ENCODE data around the gene ONECUT3. TPM values are rescaled to one million over a fixed set of nuclear protein-coding genes. Genes with fewer than 3 reads are reported as not detected.

ONECUT3 gene
- total and polyA plus RNA-seq, 2 of the 4 experiments (the other 2 are of a cell fraction), result not detected

- H3K36me3 ChIP-seq (ENCODE audit: control insufficient read depth, insufficient read depth, low read length), result no peaks in the 10 kb centered on the region
- H2BK5ac ChIP-seq (ENCODE audit: low read depth, low read length, poor library complexity, severe bottlenecking), result no peak overlapping the region
- dilution Hi-C loops (cut with HindIII; ENCODE audit: low sequenced_read_pairs, unreplicated experiment) (no loop called here), in situ Hi-C loops (cut with MboI; ENCODE audit: low sequenced_read_pairs) (loop anchor here (25.0 kb wide), 1 partner anchor 255 kb away; no protein-coding TSS in a partner anchor), intact Hi-C loops (cut with micrococcal nuclease) (loop anchor here (10.0 kb wide), 1 partner anchor 187 kb away; the partner anchor contains the start of gene UQCR11)
- no peak overlapping the region for H2BK20ac ChIP-seq (ENCODE audit: low read depth, low read length)
- no TSS peak for BruUV-seq (replicated peaks)
- no peak overlapping the region for H3K14ac ChIP-seq (replicated peaks; ENCODE audit: low read depth, low read length)
- H3K27me3 ChIP-seq (ENCODE audit: control insufficient read depth, insufficient read depth, low read length), result peaks cover 11% of the 10 kb centered on the region; the same call in 1 of the 2 replicates
- ATAC-seq (ENCODE audit: low read depth) (no peak), DNase-seq (no peak)
- H3K56ac ChIP-seq (ENCODE audit: extremely low read depth, insufficient read depth, low read length), result no peak overlapping the region
- H4K8ac ChIP-seq (ENCODE audit: low read depth in 2 of 2, low read length in 2 of 2), result no peak overlapping the region
- H2AK9ac ChIP-seq (replicated peaks; ENCODE audit: low read depth, low read length, poor library complexity), result no peak overlapping the region
- no peaks in the 10 kb centered on the region for H3K79me1 ChIP-seq (ENCODE audit: low read depth in 1 of 2, low read length in 2 of 2)
- POLR2A ChIA-PET (ENCODE audit: unreplicated experiment), result no interaction called here
- TF ChIP-seq CHD1 (IDR thresholded peaks at IDR 0.05; ENCODE audit: low read depth, low read length), result no peak
- TF ChIP-seq, protein P1, sequence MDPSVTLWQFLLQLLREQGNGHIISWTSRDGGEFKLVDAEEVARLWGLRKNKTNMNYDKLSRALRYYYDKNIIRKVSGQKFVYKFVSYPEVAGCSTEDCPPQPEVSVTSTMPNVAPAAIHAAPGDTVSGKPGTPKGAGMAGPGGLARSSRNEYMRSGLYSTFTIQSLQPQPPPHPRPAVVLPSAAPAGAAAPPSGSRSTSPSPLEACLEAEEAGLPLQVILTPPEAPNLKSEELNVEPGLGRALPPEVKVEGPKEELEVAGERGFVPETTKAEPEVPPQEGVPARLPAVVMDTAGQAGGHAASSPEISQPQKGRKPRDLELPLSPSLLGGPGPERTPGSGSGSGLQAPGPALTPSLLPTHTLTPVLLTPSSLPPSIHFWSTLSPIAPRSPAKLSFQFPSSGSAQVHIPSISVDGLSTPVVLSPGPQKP (IDR thresholded peaks at IDR 0.05; ENCODE audit: borderline replicate concordance, low read depth, low read length), result no peak
- TF ChIP-seq NFE2L2 (IDR thresholded peaks at IDR 0.05; ENCODE audit: low read depth, low read length), result no peak
- TF ChIP-seq POLR2A (IDR thresholded peaks at IDR 0.05; ENCODE audit: low read depth, low read length), result no peak
- TF ChIP-seq FOS (IDR thresholded peaks at IDR 0.05; ENCODE audit: low read depth, low read length), result no peak
- no peak for TF ChIP-seq SMC3 (IDR thresholded peaks at IDR 0.05; ENCODE audit: low read depth, low read length)
- TF ChIP-seq MXI1 (IDR thresholded peaks at IDR 0.05; ENCODE audit: borderline replicate concordance, low read depth, low read length), result no peak
- TF ChIP-seq USF2 (IDR thresholded peaks at IDR 0.05; ENCODE audit: low read depth, low read length), result no peak
- no peak for TF ChIP-seq BHLHE40 (IDR thresholded peaks at IDR 0.05; ENCODE audit: low read depth, low read length)
- TF ChIP-seq MAFK (IDR thresholded peaks at IDR 0.05; ENCODE audit: low read depth, low read length), result no peak
- TF ChIP-seq, protein P2, sequence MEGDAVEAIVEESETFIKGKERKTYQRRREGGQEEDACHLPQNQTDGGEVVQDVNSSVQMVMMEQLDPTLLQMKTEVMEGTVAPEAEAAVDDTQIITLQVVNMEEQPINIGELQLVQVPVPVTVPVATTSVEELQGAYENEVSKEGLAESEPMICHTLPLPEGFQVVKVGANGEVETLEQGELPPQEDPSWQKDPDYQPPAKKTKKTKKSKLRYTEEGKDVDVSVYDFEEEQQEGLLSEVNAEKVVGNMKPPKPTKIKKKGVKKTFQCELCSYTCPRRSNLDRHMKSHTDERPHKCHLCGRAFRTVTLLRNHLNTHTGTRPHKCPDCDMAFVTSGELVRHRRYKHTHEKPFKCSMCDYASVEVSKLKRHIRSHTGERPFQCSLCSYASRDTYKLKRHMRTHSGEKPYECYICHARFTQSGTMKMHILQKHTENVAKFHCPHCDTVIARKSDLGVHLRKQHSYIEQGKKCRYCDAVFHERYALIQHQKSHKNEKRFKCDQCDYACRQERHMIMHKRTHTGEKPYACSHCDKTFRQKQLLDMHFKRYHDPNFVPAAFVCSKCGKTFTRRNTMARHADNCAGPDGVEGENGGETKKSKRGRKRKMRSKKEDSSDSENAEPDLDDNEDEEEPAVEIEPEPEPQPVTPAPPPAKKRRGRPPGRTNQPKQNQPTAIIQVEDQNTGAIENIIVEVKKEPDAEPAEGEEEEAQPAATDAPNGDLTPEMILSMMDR (conservative IDR thresholded peaks at IDR 0.05; ENCODE audit: low read depth, low read length), result no peak
- TF ChIP-seq MAZ (IDR thresholded peaks at IDR 0.05; ENCODE audit: borderline replicate concordance, low read depth, low read length), result no peak
- TF ChIP-seq CEBPB (IDR thresholded peaks at IDR 0.05; ENCODE audit: low read depth, low read length), result no peak
- no peak for TF ChIP-seq RFX5 (IDR thresholded peaks at IDR 0.05; ENCODE audit: low read depth, low read length)
- TF ChIP-seq RCOR1 (IDR thresholded peaks at IDR 0.05; ENCODE audit: insufficient replicate concordance, low read length), result no peak
- TF ChIP-seq RAD21 (IDR thresholded peaks at IDR 0.05; ENCODE audit: low read length), result no peak
- no peak overlapping the region for H3K4ac ChIP-seq (ENCODE audit: low read depth, low read length)
- no peak overlapping the region for H4K91ac ChIP-seq (ENCODE audit: insufficient read depth, low read depth, low read length)
- no peak overlapping the region for H2BK15ac ChIP-seq (ENCODE audit: low read depth, low read length)
- no peak overlapping the region for H3K23ac ChIP-seq (ENCODE audit: low read depth, low read length)
- no peak overlapping the region for H3K9ac ChIP-seq (ENCODE audit: low read depth, low read length)
- H3K4me1 ChIP-seq (ENCODE audit: control insufficient read depth, insufficient read depth, low read length), result no peaks in the 10 kb centered on the region
- 50% methylated on average over 3 of the region's 14 CpGs; no CpG with 5 or more reads in 1 of the 2 experiments for WGBS, 2 experiments (ENCODE audit: extremely low coverage in 2 of 2, insufficient read length in 1 of 2)
- peaks cover 3% of the 10 kb centered on the region; the same call in 1 of the 2 replicates for H3K9me3 ChIP-seq (ENCODE audit: control insufficient read depth, insufficient read depth, low read length)
- H3K18ac ChIP-seq (ENCODE audit: low read depth, low read length), result no peak overlapping the region
- no peaks in the 10 kb centered on the region for H3K9me1 ChIP-seq (ENCODE audit: insufficient read depth, low read length)
- no peaks in the 10 kb centered on the region for H4K20me1 ChIP-seq (ENCODE audit: insufficient read depth, low read length)
- H3K4me3 ChIP-seq (ENCODE audit: insufficient read depth, low read depth, low read length), result no peak overlapping the region
- no peak overlapping the region for H2BK120ac ChIP-seq (ENCODE audit: low read depth, low read length)
- H3K27ac ChIP-seq (ENCODE audit: insufficient read depth, low read length), result no peak overlapping the region
- H2AFZ ChIP-seq (replicated peaks; ENCODE audit: low read length, poor library complexity), result no peak overlapping the region
- no peak overlapping the region for H3K4me2 ChIP-seq (ENCODE audit: low read depth, low read length)
- H4K5ac ChIP-seq (ENCODE audit: low read depth, low read length), result no peak overlapping the region
- H2AK5ac ChIP-seq (ENCODE audit: low read depth, low read length), result no peak overlapping the region
- CTCF ChIA-PET, result interaction anchor here (0.5 kb wide), 1 partner anchor 11 kb away, joined by 3 read pairs; no protein-coding TSS in a partner anchor
Observed at GRCh38 chr19:1791879-1792278, 38.6 kb downstream of the ONECUT3 start.
